Endothelial cell of umbilical vein (primary cell): ENCODE results near the gene SSBP3.

ENCODE experiments used
- EZH2 ChIP-seq: IDR thresholded peaks from 2 replicates; pipeline ENCODE4 v1.6.1; 2012; ENCODE audit warnings: borderline replicate concordance, low read depth, mild to moderate bottlenecking, moderate library complexity, low read length, inconsistent platforms; ENCODE audit not compliant: severe bottlenecking
- FOS ChIP-seq: IDR thresholded peaks from 2 replicates; pipeline ENCODE4 v1.6.1; 2011; ENCODE audit warnings: mild to moderate bottlenecking, low read length, moderate library complexity, borderline replicate concordance; ENCODE audit not compliant: insufficient read depth
- GATA2 ChIP-seq: IDR thresholded peaks from 2 replicates; pipeline ENCODE4 v1.7.0; 2011; ENCODE audit warnings: low read depth, mild to moderate bottlenecking, moderate library complexity, mixed read lengths, low read length; ENCODE audit not compliant: insufficient read length, insufficient read depth
- MYC ChIP-seq: IDR thresholded peaks from one replicate; pipeline ENCODE4 v1.6.1; 2011; ENCODE audit warnings: mild to moderate bottlenecking, low read depth, low read length
- POLR2A ChIP-seq: IDR thresholded peaks from 2 replicates; pipeline ENCODE4 v1.6.1; 2012; ENCODE audit warnings: low read depth, mild to moderate bottlenecking, control low read depth, low read length
- POLR2AphosphoS5 ChIP-seq: IDR thresholded peaks from 2 replicates; pipeline ENCODE4 v1.6.1; 2012; ENCODE audit warnings: low read depth, mild to moderate bottlenecking, control low read depth, low read length, moderate library complexity; ENCODE audit not compliant: insufficient read depth
- TF ChIP-seq, protein P1 (sequence below), 2 donors: IDR thresholded peaks; 1 replicate in 1 of 2; 2 replicates in 1 of 2; pipeline ENCODE4 v1.5.1; 2011; ENCODE audit warnings: low read length in 2 of 2, mild to moderate bottlenecking in 2 of 2, moderate library complexity in 2 of 2, control low read depth in 1 of 2, inconsistent platforms in 1 of 2, low read depth in 1 of 2; ENCODE audit not compliant: insufficient read depth in 1 of 2; ENCODE audit errors: extremely low read depth in 1 of 2

- TF ChIP-seq, protein P1, sequence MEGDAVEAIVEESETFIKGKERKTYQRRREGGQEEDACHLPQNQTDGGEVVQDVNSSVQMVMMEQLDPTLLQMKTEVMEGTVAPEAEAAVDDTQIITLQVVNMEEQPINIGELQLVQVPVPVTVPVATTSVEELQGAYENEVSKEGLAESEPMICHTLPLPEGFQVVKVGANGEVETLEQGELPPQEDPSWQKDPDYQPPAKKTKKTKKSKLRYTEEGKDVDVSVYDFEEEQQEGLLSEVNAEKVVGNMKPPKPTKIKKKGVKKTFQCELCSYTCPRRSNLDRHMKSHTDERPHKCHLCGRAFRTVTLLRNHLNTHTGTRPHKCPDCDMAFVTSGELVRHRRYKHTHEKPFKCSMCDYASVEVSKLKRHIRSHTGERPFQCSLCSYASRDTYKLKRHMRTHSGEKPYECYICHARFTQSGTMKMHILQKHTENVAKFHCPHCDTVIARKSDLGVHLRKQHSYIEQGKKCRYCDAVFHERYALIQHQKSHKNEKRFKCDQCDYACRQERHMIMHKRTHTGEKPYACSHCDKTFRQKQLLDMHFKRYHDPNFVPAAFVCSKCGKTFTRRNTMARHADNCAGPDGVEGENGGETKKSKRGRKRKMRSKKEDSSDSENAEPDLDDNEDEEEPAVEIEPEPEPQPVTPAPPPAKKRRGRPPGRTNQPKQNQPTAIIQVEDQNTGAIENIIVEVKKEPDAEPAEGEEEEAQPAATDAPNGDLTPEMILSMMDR (IDR thresholded peaks at IDR 0.05; ENCODE audit: extremely low read depth in 1 of 2, insufficient read depth in 1 of 2, low read depth in 1 of 2, low read length in 2 of 2): no peak
- TF ChIP-seq POLR2AphosphoS5 (no peak), MYC (no peak), POLR2A (no peak), GATA2 (no peak), FOS (no peak), EZH2 (no peak)
Measured at GRCh38 chr1:54274881-54275280, 131.3 kb downstream of the SSBP3 start.
